ENCODE measurements around the gene UNC5C. TPM values are rescaled to one million over a fixed set of nuclear protein-coding genes. Genes with fewer than 3 reads are reported as not detected.

UNC5C gene
- polyA plus RNA-seq, 1 donor from 2014 or later: not detected

GRCh38 chr4:95387719-95388118 lies 161.1 kb downstream of the UNC5C start:
- peaks cover 0 to 6% (median 0%) of the 10 kb centered on the region in 3 donors for H3K9me3 Mint-ChIP-seq
- H3K4me3 Mint-ChIP-seq: no peak overlapping the region
- H3K4me1 Mint-ChIP-seq: no peaks in the 10 kb centered on the region
- H3K36me3 Mint-ChIP-seq: no peaks in the 10 kb centered on the region
- no peak overlapping the region for H3K27ac Mint-ChIP-seq
- H3K27me3 Mint-ChIP-seq: no peaks in the 10 kb centered on the region

GRCh38 chr4:95386410-95386809 lies 162.4 kb downstream of the UNC5C start:
- H3K27me3 Mint-ChIP-seq: no peaks in the 10 kb centered on the region
- no peaks in the 10 kb centered on the region for H3K4me1 Mint-ChIP-seq
- no peak overlapping the region for H3K27ac Mint-ChIP-seq
- no peaks in the 10 kb centered on the region for H3K36me3 Mint-ChIP-seq
- peaks cover 0 to 6% (median 0%) of the 10 kb centered on the region in 3 donors for H3K9me3 Mint-ChIP-seq
- no peak overlapping the region for H3K4me3 Mint-ChIP-seq

- Mint-ChIP-seq H3K9me3 (peaks cover 0 to 6% (median 1%) of the 10 kb centered on the region in 3 donors), H3K27ac (no peak overlapping the region), H3K36me3 (no peaks in the 10 kb centered on the region), H3K27me3 (no peaks in the 10 kb centered on the region), H3K4me3 (no peak overlapping the region), H3K4me1 (no peaks in the 10 kb centered on the region)
Measured at GRCh38 chr4:95381843-95382580, 166.8 kb downstream of the UNC5C start.

- Mint-ChIP-seq H3K27ac (no peak overlapping the region), H3K4me3 (no peak overlapping the region), H3K9me3 (peaks cover 0 to 1% (median 0%) of the 10 kb centered on the region in 3 donors), H3K27me3 (no peaks in the 10 kb centered on the region), H3K36me3 (no peaks in the 10 kb centered on the region), H3K4me1 (no peaks in the 10 kb centered on the region)
Measured at GRCh38 chr4:95379633-95380032, 169.1 kb downstream of the UNC5C start.

GRCh38 chr4:95377366-95377900 lies 171.3 kb downstream of the UNC5C start:
- Mint-ChIP-seq H3K36me3 (no peaks in the 10 kb centered on the region), H3K27me3 (no peaks in the 10 kb centered on the region), H3K27ac (no peak overlapping the region), H3K4me3 (no peak overlapping the region), H3K9me3 (peaks cover 0 to 1% (median 0%) of the 10 kb centered on the region in 3 donors), H3K4me1 (no peaks in the 10 kb centered on the region)

- H3K4me3 Mint-ChIP-seq: no peak overlapping the region
- no peaks in the 10 kb centered on the region for H3K4me1 Mint-ChIP-seq
- H3K27me3 Mint-ChIP-seq: no peaks in the 10 kb centered on the region
- H3K9me3 Mint-ChIP-seq: no peaks in the 10 kb centered on the region
- H3K36me3 Mint-ChIP-seq: no peaks in the 10 kb centered on the region
- no peak overlapping the region for H3K27ac Mint-ChIP-seq
Measured at GRCh38 chr4:95371476-95372224, 177.1 kb downstream of the UNC5C start.

GRCh38 chr4:95367824-95368223 lies 180.9 kb downstream of the UNC5C start:
- H3K4me3 Mint-ChIP-seq: no peak overlapping the region
- no peaks in the 10 kb centered on the region for H3K36me3 Mint-ChIP-seq
- no peaks in the 10 kb centered on the region for H3K4me1 Mint-ChIP-seq
- no peak overlapping the region for H3K27ac Mint-ChIP-seq
- peaks cover 0 to 4% (median 0%) of the 10 kb centered on the region in 3 donors for H3K9me3 Mint-ChIP-seq
- H3K27me3 Mint-ChIP-seq: no peaks in the 10 kb centered on the region

- no peak overlapping the region for H3K27ac Mint-ChIP-seq
- H3K4me1 Mint-ChIP-seq: no peaks in the 10 kb centered on the region
- no peak overlapping the region for H3K4me3 Mint-ChIP-seq
- no peaks in the 10 kb centered on the region for H3K36me3 Mint-ChIP-seq
- peaks cover 0 to 4% (median 0%) of the 10 kb centered on the region in 3 donors for H3K9me3 Mint-ChIP-seq
- no peaks in the 10 kb centered on the region for H3K27me3 Mint-ChIP-seq
Measured at GRCh38 chr4:95363966-95364365, 184.8 kb downstream of the UNC5C start.

- H3K36me3 Mint-ChIP-seq: no peaks in the 10 kb centered on the region
- H3K4me3 Mint-ChIP-seq: no peak overlapping the region
- H3K27ac Mint-ChIP-seq: no peak overlapping the region
Measured at GRCh38 chr4:95363559-95363925, 185.2 kb downstream of the UNC5C start.

GRCh38 chr4:95362906-95363558 lies 185.7 kb downstream of the UNC5C start:
- Mint-ChIP-seq H3K9me3 (peaks cover 0 to 7% (median 0%) of the 10 kb centered on the region in 3 donors), H3K4me1 (no peaks in the 10 kb centered on the region), H3K27me3 (no peaks in the 10 kb centered on the region), H3K27ac (no peak overlapping the region), H3K36me3 (no peaks in the 10 kb centered on the region), H3K4me3 (no peak overlapping the region)

More at GRCh38 chr4:95363559-95363925, 185.2 kb downstream of the UNC5C start:
- H3K27me3 Mint-ChIP-seq: no peaks in the 10 kb centered on the region
- no peaks in the 10 kb centered on the region for H3K4me1 Mint-ChIP-seq
- H3K9me3 Mint-ChIP-seq: peaks cover 0 to 5% (median 0%) of the 10 kb centered on the region in 3 donors

- Mint-ChIP-seq H3K4me3 (no peak overlapping the region), H3K27me3 (no peaks in the 10 kb centered on the region), H3K36me3 (no peaks in the 10 kb centered on the region), H3K9me3 (peaks cover 0 to 7% (median 0%) of the 10 kb centered on the region in 3 donors), H3K27ac (no peak overlapping the region), H3K4me1 (no peaks in the 10 kb centered on the region)
Measured at GRCh38 chr4:95362066-95362465, 186.7 kb downstream of the UNC5C start.

GRCh38 chr4:95361696-95361965 lies 187.1 kb downstream of the UNC5C start:
- no peak overlapping the region for H3K4me3 Mint-ChIP-seq
- no peak overlapping the region for H3K27ac Mint-ChIP-seq
- no peaks in the 10 kb centered on the region for H3K4me1 Mint-ChIP-seq

GRCh38 chr4:95360906-95361695 lies 187.7 kb downstream of the UNC5C start:
- Mint-ChIP-seq H3K36me3 (no peaks in the 10 kb centered on the region), H3K27me3 (no peaks in the 10 kb centered on the region), H3K27ac (no peak overlapping the region), H3K9me3 (peaks cover 0 to 7% (median 0%) of the 10 kb centered on the region in 3 donors), H3K4me1 (no peaks in the 10 kb centered on the region), H3K4me3 (no peak overlapping the region)

More at GRCh38 chr4:95361696-95361965, 187.1 kb downstream of the UNC5C start:
- H3K36me3 Mint-ChIP-seq: no peaks in the 10 kb centered on the region
- no peaks in the 10 kb centered on the region for H3K27me3 Mint-ChIP-seq
- H3K9me3 Mint-ChIP-seq: peaks cover 0 to 7% (median 0%) of the 10 kb centered on the region in 3 donors

GRCh38 chr4:95360256-95360903 lies 188.4 kb downstream of the UNC5C start:
- no peaks in the 10 kb centered on the region for H3K27me3 Mint-ChIP-seq
- H3K9me3 Mint-ChIP-seq: peaks cover 0 to 12% (median 0%) of the 10 kb centered on the region in 3 donors
- no peaks in the 10 kb centered on the region for H3K4me1 Mint-ChIP-seq
- no peaks in the 10 kb centered on the region for H3K36me3 Mint-ChIP-seq
- H3K27ac Mint-ChIP-seq: no peak overlapping the region
- no peak overlapping the region for H3K4me3 Mint-ChIP-seq
